ENCODE measurements around the gene AP3D1. TPM values are rescaled to one million over a fixed set of nuclear protein-coding genes. Genes with fewer than 3 reads are reported as not detected.

Gene AP3D1
- total and polyA plus RNA-seq, 2 donors from 2014 or later, result 68.4 to 125 TPM

- DNase-seq, result peak in 1 of 5 donors; percentile 92
- H3K9me3 ChIP-seq (ENCODE audit: control insufficient read depth in 2 of 3, insufficient read depth in 1 of 3, low read length in 3 of 3), result no peaks in the 10 kb centered on the region
- no peak for TF ChIP-seq CTCF (IDR thresholded peaks at IDR 0.05; ENCODE audit: borderline replicate concordance, extremely low read depth, insufficient read depth)
- intact Hi-C loops (cut with DNase I), result no loop called here
- no peaks in the 10 kb centered on the region for H3K36me3 ChIP-seq (ENCODE audit: control insufficient read depth in 2 of 3, insufficient read depth in 3 of 3, low read length in 3 of 3)
- H3K4me1 ChIP-seq (ENCODE audit: control insufficient read depth in 2 of 3, insufficient read depth in 2 of 3, low read depth in 1 of 3, low read length in 3 of 3), result peaks cover 2 to 48% (median 46%) of the 10 kb centered on the region in 3 donors
- H3K4me3 ChIP-seq (ENCODE audit: low read length in 3 of 3), result peak overlapping the region in 1 of 3 donors; percentile 15
- H3K27ac ChIP-seq (ENCODE audit: low read depth in 2 of 2, low read length in 2 of 2), result peak overlapping the region; percentile 93 to 96
- peak overlapping the region in 1 of 3 donors; percentile 46 for H3K9ac ChIP-seq (ENCODE audit: low read length in 3 of 3)
- H3K27me3 ChIP-seq (ENCODE audit: control insufficient read depth, insufficient read depth, low read length), result no peaks in the 10 kb centered on the region
- FAIRE-seq, result no peak
These were observed 15.7 kb upstream of the AP3D1 start for GRCh38 chr19:2166741-2167738.

- peak in 2 of 5 donors; percentile 86 to 90 for DNase-seq
- no peak for FAIRE-seq
- peaks cover 0 to 28% (median 22%) of the 10 kb centered on the region in 3 donors for H3K4me1 ChIP-seq (ENCODE audit: control insufficient read depth in 2 of 3, insufficient read depth in 2 of 3, low read depth in 1 of 3, low read length in 3 of 3)
- peak overlapping the region; percentile 58 to 82 (median 79) for H3K4me3 ChIP-seq (ENCODE audit: low read length in 3 of 3)
- intact Hi-C loops (cut with DNase I), result no loop called here
- no peaks in the 10 kb centered on the region for H3K36me3 ChIP-seq (ENCODE audit: control insufficient read depth in 2 of 3, insufficient read depth in 3 of 3, low read length in 3 of 3)
- no peaks in the 10 kb centered on the region for H3K27me3 ChIP-seq (ENCODE audit: control insufficient read depth, insufficient read depth, low read length)
- H3K9me3 ChIP-seq (ENCODE audit: control insufficient read depth in 2 of 3, insufficient read depth in 1 of 3, low read length in 3 of 3), result no peaks in the 10 kb centered on the region
- H3K27ac ChIP-seq (ENCODE audit: low read depth in 2 of 2, low read length in 2 of 2), result peak overlapping the region; percentile 97 to 98
- peak overlapping the region; percentile 11 to 93 (median 60) for H3K9ac ChIP-seq (ENCODE audit: low read length in 3 of 3)
- no peak for TF ChIP-seq CTCF (IDR thresholded peaks at IDR 0.05; ENCODE audit: borderline replicate concordance, extremely low read depth, insufficient read depth)
These were observed 12.9 kb upstream of the AP3D1 start for GRCh38 chr19:2164020-2164998.

GRCh38 chr19:2160379-2160778, 9.0 kb upstream of the AP3D1 start:
- H3K27ac ChIP-seq (ENCODE audit: low read depth in 2 of 2, low read length in 2 of 2), result peak overlapping the region in 1 of 2 donors; percentile 10
- H3K36me3 ChIP-seq (ENCODE audit: control insufficient read depth in 2 of 3, insufficient read depth in 3 of 3, low read length in 3 of 3), result no peaks in the 10 kb centered on the region
- H3K4me3 ChIP-seq (ENCODE audit: low read length in 3 of 3), result no peak overlapping the region
- no peak for TF ChIP-seq CTCF (IDR thresholded peaks at IDR 0.05; ENCODE audit: borderline replicate concordance, extremely low read depth, insufficient read depth)
- no peak overlapping the region for H3K9ac ChIP-seq (ENCODE audit: low read length in 3 of 3)
- intact Hi-C loops (cut with DNase I), result no loop called here
- H3K27me3 ChIP-seq (ENCODE audit: control insufficient read depth, insufficient read depth, low read length), result no peaks in the 10 kb centered on the region
- H3K9me3 ChIP-seq (ENCODE audit: control insufficient read depth in 2 of 3, insufficient read depth in 1 of 3, low read length in 3 of 3), result no peaks in the 10 kb centered on the region
- FAIRE-seq (no peak), DNase-seq (no peak)
- H3K4me1 ChIP-seq (ENCODE audit: control insufficient read depth in 2 of 3, insufficient read depth in 2 of 3, low read depth in 1 of 3, low read length in 3 of 3), result peaks cover 0 to 9% (median 8%) of the 10 kb centered on the region in 3 donors
